ENCODE results near the gene RNF166.

RNF166 gene

DNA sequence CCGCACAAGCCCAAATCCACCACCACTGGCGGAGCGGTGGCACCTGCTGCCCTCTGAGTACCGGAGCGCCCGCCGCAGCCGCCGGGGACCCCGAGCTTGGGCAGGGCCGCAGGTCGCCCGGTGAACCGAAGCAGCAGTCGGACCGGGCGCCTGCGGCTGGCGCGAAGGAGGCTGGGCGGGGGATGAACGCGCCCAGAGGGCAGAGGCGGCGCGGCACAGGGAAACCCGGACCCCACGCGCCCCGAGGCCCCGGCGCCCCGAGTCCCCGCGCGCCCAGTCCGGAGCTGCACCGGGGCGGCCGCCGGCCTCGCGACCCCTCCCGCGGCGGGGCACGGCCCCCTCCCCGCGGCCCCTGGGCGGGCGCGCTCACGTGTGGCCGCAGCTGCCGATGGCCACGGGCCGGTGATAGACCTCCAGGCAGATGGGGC is 393 bp downstream of the RNF166 start:
- peak in 1 of 2 experiments; percentile 33 for DNase-seq

DNA sequence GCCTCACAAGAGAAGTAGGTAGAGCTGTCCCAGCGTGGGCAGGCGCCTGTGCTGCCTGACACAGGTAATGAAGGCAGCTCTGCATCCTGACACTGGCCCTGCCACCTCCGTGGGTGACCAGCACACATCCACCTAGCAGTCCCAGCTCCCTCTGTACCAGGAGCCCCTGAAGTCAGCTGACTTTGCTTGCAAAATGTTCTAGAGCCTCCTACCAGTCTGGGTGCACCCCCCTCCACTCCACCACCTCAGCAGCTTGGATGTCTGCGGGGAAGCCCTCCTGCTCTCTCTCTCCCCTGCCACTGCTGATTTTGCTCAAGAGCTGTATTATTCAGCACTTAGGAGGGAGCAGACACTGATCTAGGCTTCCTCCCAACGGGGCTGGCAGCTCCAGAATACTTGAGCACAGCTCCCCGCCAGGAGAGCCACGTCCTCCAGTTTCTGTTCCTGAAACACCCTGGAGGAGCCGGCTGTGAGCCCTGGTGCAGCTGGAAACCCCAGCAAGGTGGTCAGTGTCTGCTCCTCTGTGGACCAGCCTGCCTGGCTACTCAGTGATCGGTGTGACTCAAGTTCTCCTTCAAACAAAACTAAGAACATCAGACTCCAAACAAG is 1.0 kb downstream of the RNF166 start:
- DNase-seq, result no peak

DNA sequence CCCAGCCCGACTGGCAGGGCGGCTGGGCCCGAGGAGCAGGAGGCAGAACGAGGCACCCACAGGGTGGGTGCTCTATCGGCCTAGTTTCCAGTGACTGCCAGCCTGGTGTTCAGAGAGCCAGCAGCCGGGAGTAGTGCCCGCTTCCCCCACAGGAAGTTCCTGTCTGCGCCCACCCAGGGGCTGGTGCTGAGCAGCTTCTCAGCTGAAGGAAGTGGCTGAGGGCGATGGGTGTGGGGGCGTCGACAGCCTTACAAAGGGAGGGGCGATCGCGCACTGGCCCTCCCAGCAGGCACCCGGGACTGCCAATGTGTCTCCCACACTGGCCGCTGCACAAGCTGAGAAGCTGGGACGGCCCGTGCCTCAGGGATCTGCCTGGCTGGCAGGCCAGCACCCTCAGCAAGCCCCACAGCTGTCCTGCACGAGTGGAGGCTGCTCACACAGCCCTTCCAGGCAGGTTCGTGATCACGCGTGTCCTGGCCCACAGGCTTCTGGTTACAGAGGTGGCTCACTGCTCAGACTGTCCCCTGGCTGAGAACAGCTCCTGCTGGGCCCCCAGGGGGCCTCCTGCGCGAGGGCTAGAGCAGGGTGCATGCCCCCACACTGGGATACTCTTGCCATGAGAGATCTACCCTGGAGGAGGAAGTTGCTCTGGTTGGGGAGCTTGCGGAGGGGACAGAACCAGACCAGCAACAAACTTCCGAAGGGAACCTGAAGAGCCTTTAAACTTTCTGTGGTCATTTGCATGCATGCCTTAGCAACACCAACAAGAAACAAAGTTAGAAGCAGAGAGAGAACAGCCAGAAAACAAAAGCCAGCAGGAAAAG is 2.5 kb downstream of the RNF166 start:
- DNase-seq, result peak; percentile 61 to 67

DNA sequence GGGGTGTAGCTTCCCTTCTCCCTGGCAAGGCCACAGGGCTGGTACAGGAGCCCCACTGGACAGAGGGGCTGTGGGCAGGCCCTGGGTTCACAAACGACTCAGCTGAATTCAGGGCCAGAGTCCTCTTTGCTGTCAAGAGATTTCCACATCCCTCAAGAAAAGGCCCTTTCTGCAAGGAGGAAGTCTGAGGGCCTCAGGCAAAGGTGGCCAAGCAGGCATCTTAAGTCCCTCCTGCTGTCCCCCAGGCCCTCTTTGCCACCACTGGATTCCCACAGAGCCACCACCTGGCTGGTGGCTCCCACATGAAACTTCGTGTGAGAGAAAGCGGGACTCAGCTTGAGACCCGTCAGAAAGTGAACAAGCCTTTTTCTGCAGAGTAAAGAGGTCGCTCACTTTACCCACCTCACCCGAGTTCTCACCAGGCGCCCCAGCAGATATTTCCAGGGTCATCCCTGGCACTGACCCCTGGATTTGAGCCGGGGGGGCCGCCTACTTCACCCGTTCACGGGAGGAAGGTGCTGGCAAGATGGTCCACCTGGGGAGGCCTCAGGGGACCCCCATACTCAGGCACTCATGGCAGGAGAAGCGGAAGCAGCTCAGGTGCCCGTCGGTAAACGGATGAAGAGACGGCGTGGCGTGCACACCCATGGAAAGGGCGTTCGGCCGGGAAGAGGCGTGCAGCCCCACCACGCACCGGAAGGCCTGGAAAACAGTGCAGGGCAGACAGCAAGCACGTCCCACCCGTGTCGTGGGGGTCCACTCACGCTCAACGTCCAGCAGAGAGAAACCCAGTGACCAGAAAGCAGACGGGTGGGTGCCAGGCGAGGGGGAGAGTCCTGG is 3.6 kb downstream of the RNF166 start:
- no peak for DNase-seq

DNA sequence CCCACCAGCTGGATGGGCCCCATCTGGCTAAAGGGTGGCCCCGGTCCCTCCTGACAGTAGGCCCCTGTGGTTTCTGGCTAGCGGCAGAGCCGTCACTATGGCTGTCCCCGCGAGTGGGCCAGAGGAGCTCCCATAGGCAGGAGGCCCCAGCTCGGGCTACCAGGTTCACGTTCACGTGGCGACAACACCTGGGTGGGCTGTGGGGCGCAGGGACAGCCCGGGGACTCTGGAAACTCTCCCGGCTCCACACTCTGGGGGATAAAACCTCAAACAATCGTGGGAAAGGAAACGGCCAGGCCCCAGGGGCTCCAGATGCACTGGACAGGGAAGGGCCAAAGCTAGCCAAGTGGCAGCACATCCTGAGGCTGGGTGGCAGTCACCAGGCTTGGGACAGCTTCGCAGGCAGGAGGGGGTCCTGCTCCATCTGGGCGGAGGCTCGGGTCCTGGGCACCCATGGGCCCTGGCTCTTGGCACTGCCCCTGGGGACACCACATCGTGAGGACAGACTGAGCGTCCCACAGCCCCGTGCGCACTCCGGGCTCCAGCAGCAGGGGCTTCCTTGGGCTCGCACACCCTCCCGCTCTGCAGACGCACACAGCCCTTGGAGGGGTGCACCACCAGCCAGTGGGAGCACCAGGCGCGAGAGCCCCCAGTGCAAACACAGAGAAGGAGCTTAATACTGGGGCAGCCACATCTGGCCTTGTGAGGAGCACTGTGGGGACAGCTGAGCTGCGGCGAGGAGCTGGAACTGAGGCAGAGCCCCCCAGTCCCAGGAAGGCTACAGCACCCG is 4.4 kb downstream of the RNF166 start:
- DNase-seq, result peak in 1 of 2 experiments; percentile 24

DNA sequence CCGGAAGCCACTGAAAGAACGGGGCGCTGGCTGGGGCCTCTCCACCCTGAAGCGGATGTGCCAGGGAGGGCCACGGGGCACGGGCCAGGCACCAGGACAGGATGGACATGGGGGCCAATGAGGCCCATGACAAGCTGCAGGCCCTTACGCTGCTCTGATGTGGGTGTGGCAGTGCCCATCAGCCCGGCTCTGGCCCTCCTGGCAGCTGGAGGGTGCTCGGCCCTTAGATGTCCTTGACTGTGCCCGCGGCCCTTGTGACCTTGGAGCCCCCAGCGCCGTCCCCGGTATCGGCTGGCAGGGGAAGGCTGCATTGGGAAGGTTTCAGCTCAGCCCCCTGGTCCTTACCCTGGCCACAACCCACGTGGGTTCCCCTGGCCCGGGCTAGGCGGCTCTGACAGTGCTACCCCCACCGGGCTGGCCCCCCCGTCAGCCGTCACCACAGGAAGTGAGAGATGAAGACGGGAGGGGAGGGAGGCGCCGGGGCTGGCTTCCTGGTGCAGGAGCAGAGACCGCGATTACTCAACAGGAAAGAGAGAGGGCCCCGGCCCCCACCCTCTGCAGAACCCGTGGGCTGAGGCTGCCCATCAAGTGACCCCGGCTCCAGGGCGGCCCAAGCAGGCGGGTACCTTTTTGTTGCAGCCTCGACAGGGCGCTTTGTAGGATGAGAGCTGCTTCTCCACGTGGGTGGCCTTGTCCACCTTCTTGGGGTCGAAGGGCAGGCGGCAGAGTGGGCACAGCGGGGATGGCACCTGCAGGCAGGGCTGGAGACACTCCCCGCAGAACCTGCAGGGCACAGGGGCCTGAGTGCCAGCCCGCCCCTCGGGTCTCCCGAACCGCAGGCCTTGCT is 5.3 kb downstream of the RNF166 start:
- DNase-seq, result peak; percentile 90 to 95

DNA sequence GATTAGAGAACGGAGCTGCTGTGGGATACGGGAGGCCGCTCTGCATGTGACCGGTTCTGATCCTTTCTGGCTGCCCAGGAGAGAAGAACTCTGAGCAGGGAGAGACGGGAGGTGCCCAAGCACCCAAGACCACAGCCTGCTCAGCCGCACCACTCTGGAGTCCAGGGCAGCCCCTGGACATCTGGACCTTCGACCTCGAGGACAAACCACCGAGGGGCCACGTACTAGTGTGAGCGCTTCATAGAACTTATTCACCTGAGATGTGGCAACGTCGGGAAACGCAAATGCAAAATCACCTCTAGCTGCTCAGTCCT is 5.9 kb downstream of the RNF166 start:
- no peak for DNase-seq

DNA sequence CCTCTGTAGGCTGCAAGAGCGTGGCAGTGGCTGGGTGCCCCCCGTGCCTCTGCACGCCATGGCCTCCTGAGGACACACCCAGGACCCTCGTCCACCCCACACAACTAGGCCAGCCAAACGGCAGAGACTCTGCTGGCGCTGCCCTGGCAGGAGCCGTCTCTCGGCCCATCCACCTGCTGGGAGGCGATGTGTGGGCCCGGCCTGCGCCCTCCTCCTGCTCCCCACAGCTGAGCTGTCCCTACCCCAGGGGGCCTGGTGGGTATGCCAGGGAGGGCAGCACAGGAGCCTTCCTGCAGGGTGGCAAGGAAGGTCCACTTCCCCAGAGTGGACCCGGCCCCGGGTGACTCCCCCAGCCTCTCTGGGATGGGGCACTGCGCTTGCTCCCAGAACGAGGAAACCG is 7.0 kb downstream of the RNF166 start:
- no peak for DNase-seq

DNA sequence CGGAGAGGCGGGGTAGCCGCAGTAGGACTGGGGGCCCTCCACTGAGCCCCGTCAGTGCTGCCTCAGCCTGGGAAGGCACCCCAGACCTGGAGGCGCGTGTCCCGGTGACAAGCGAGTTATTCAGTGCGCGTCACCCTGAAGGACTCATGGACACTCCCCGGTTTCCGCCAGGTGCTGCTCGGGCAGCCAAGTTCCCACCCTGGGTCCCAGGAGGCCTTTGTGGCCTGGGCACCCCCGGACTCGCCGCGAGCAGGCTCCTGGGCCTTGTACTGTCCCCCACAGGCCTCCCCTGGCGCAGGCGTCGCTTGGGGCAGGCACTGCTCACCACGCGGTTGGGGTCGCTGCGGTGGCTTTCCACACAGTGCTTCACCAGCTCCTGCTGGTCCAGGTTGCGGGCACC is 7.6 kb downstream of the RNF166 start:
- DNase-seq, result no peak

DNA sequence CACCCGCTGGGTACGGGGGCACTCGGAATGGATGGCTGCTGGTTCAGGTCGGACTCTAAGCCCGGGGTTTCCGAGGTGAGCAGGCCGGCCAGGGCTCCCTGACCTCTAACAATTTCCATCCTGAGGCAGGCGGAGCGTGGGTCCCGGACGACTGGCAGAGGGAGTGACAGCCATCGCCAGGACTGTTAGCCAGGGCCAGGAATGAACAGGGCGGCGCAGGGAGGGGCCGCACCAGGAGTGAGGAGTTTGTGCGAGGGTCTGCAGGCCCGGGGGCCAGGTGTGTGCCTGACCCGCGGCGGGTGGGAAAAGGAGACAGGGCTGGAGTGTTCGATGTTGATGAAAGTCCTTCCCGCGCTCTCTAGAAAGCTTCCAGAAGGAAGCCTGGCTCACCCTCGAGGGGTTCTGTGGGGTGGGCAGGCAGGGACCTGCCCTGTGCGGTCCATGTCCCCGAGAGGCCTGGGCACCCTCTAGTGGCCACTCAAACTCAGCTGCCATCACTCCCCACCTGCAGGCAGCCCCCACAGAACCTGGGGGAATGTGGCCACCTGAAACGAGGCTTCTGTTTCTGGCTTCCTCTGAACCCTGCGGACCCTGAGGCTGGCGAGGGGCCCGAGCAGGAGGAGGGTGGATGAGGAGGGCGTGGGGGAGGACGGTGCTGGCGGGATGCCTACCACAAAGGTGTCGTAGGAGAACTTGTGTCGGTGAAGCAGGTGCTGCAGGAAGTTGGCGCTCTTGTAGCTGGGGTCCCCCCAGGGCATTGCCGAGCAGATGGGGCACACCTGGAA is 8.2 kb downstream of the RNF166 start:
- DNase-seq, result no peak

DNA sequence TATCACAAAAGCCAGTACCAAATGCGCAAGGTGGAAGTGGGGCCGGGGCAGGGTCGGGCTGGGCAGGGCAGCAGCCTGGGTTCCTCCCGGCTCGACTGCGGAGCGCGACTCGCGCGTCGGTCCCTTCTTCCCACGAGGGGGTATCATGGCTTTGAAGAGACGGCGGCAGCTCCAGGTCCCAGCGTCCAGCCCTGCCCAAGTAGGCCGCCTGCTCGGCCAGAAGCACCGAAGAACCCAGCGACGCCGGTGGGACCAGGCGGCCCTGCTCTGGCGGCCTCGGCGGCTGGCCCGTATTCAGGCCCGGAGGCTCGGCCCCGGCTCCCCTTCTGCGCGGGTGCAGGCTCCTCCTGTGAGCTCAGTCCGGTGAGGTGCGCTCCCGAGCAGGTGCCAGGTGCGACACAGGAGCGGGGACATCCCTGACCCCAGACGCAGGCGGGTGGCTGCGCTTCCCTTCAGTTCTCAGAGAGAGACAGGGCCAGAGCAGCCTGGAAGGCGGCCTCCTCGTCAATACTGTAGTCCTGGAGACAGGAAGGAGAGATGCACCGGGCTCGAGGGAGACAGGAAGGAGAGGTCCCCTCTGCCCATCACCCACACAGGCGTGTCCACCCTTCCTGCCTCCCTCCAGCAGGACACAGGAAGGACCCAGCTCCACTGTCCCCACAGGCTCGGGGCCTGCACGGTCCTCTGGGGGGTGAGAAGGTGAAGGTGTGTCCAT is 8.9 kb downstream of the RNF166 start:
- no peak for DNase-seq

DNA sequence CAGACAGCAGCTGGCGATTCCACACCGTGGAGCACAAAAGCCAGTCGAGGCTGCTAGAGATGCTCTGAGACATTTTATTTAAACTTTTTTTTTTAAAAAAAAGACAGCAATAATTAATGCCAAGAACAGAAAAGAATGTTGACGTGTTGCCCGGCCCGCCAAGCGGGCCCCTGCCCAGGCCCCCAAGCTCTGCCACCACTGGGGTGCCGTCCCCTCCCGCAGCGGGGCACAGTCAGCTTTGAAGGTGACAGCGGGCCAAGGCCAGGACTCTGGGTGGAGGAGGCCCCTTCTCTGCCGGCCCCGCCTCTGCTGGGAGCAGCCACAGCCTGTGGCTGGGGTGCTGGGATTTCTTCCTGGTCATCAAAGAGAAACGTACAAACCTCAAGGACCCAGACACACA is 9.8 kb downstream of the RNF166 start:
- DNase-seq, result no peak

DNA sequence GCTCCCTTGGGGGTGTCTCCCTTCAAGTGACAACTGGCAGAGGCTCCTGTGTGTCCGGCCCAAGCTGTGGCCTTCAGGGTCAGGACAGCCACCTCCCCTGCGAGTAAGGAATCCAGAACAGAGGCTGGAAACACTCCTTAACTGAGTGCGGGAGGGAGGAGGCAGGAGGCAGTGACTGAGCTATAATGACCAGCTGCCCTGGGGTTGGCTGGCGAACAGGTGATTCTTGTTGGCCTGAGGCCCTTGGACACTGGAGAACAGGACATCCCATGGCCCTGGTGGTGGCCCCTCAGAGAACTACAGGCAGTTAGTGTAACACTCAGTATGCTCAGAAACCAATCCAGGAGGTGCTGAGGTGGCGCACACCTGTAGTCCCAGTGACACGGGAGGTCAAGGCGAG is 10.5 kb downstream of the RNF166 start:
- no peak for DNase-seq

DNA sequence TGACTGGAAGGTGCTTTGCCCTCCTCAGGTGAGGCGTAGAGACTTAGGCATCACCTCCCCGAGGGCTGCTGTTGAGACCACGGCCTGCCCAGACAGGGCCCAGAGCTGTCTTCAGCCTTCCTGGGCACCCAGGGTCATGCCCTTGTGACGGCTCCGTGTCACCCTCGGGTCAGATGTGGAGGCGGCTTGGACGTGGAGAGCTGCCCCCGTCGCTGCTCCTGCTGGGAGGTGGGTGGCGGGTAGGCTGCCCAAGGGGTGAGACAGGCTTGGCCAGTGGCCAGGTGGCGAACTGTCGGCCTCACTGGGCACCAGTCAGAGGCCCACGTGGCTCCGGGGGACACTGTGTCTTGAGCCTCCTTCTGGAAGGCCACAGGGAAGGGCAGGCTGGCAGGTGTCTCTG is 11.0 kb downstream of the RNF166 start:
- no peak for DNase-seq

DNA sequence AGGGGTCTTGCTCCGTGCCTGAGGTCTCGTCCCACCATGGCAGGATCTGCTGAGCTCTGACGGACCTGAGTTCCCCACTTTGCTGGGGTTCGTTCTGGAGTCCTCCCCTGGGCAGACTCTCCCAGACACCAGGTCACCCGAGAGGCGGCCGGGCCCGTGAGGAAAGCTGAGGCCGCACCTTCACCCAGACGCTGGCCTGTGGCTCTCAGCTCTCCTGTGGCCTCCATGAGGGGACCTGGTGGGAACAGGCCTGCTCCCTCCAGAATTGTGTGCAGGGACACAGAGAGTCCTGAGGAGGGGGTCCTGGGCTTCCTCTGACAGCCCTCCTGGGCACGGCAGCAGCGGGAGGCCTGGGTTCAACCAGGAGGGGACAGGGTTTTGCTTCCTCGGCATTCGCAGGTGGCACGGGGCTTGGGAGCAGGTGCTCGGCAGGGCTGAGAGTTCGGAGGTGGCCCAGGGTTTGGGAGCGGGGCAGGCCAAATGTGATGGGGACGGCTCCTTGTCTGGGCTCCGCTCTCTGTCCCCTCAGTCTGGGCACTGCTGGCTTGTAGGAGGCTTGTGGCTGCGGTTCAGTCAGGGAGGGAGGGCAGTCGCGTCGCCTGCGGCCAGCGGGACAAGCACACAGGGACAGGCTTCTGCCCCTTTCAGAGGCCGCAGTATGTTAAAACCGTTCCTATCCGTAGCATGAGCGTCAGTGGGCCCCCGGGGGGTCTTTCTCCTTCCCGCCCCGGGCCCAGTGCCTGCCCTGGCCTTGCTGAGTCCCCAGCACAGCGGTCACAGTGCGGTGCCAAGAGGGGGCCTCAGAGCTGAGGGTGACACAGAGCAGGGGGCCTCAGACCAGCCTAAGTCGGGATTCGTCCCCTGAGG is 11.8 kb downstream of the RNF166 start:
- DNase-seq, result no peak

DNA sequence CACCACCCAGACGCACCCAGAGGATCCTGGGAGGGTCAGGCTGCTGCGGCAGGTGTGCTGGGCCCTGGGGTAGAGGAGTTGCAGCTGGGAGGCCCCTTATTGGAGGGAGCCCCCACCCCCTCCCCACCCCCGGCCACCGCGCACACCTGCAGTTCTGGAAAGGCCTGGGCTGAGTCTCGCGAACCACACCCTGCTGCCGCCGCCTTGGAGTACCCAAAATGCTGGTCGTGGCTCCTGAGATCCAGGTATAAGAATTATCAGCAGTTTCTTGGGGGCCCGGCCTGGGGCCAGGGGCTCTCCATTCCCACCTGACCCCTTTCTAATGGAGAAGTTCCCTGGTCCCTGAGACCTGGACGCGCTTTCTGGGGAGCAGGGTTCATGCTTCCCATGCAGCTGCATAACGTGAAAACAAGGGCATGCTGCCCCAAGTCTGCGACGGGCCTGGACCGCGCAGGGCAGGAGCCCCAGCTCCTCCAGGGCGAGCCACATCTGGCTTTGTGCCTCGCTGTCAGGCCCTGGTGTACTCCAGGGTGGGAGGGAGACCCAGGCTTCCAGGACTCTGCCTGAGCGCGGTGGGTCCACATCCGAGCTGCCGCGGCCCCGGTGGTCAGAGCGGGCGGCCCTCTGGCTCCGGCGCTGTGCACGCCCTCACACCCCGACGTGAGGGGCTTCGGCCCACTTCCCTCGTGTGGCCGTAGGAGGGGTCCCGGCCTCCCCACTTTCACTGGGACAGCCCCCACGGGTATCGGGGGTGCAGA is 12.6 kb downstream of the RNF166 start:
- no peak for DNase-seq

DNA sequence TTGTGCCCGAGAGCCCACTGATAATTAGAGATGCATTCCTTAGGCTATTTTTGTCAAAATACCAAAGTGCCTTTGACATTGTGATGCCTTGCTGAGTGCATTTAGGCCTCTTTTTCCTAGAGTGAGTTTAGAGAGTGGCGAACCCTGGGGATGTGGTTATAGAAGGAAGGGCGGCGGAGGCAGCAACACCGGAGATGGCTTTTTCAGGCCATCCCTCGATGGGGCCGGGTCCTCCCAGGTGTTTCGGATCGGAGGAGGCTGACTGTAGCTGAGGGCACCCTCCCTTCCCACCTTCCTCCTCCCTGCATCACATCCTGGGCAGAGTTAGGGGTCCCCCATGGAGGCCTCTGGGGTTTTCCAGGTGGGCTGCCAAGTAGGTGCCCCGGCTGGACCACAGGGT is 13.3 kb downstream of the RNF166 start:
- DNase-seq, result no peak

DNA sequence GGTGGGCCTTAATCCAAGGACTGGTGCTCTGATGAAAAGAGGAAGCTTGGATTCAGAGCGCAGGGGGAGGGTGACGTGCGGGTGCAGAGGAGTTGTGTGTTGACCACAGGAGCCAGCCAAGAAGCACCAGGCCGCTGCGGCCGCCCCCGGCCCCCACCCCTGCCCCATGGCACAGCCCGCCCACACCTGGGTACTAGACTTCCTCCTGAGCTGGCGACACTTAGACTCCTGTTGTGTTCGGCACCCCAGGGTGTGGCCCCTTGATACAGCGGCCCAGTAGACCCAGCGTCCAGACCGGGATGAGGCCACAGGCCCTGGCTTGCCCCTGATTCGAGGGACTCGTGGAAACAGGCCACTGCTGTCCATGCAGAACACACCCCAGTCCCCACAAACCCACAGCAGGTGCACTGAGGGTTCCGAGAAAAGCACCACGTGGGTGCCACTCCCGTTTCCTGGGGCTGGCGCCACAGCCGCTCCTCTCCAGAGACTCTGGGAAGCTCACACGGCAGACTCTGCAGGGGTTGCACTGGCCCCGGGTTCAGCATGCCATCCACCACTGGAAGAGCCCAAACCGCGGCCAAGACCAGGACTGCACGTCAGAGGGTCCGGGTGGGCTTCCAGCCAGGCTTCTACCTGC is 14.2 kb downstream of the RNF166 start:
- DNase-seq, result no peak

Data from stimulated activated CD4-positive, alpha-beta T cell treated with anti-CD3 and anti-CD28 coated beads, Interleukin-4, amount 100 ng/mL, for 4 hours (primary cell).